PC-3 (cell line): ENCODE data around the gene BLMH. TPM values are rescaled to one million over a fixed set of nuclear protein-coding genes. Genes with fewer than 3 reads are reported as not detected.

ENCODE experiments used
- ATAC-seq: fragments of 200-7000 bp; cut with Tn5 transposase; 2 replicates; pipeline ENCODE4 v1.9.1; 2020; ENCODE audit warnings: mild to moderate bottlenecking, moderate library complexity
- BruUV-seq: library from RNA; stranded (reverse); fragments of 400-500 nt; replicated peaks from 2 replicates; lab custom pipeline; 2021; lab: Mats Ljungman, UMichigan
- CTCF ChIA-PET: fragments of 300-600 bp; sonication (Branson Sonifier 250); formaldehyde crosslinking; loops from one replicate; lab custom pipeline; 2022; ENCODE audit warnings: antibody characterized with exemption; lab: Charles Lee
- POLR2A ChIA-PET: fragments of 300-600 bp; sonication (Branson Sonifier 250); formaldehyde crosslinking; loops from one replicate; lab custom pipeline; 2022; ENCODE audit warnings: antibody characterized with exemption; ENCODE audit not compliant: unreplicated experiment; lab: Charles Lee
- DNase-seq: peaks from one replicate; pipeline ENCODE4 v3.0.0-alpha.2; 2015
- H2AFZ ChIP-seq: fragments of 300-600 bp; sonication (generic); 2 replicates; pipeline ENCODE4 v1.6.0; 2016; ENCODE audit warnings: antibody characterized with exemption, low read length
- H3F3A ChIP-seq: fragments of 300-600 bp; sonication (generic); one replicate; pipeline ENCODE4 v1.6.0; 2017; ENCODE audit warnings: antibody characterized with exemption, low read length, control low read depth, mild to moderate bottlenecking; ENCODE audit not compliant: unreplicated experiment
- H3K27ac ChIP-seq: fragments of 300-600 bp; sonication (generic); 2 replicates; pipeline ENCODE4 v1.5.1; 2016; ENCODE audit warnings: mild to moderate bottlenecking, low read length
- H3K27me3 ChIP-seq: fragments of 300-600 bp; sonication (generic); 2 replicates; pipeline ENCODE4 v1.6.1; 2016; ENCODE audit warnings: low read length, mixed read lengths
- H3K36me3 ChIP-seq: fragments of 300-600 bp; sonication (generic); 2 replicates; pipeline ENCODE4 v1.6.1; 2016; ENCODE audit warnings: low read depth, mixed run types, low read length, mixed read lengths
- H3K4me1 ChIP-seq: fragments of 300-600 bp; sonication (generic); 2 replicates; pipeline ENCODE4 v1.5.1; 2016; ENCODE audit warnings: low read length; ENCODE audit not compliant: insufficient read depth
- H3K4me2 ChIP-seq: fragments of 300-600 bp; sonication (generic); 2 replicates; pipeline ENCODE4 v1.6.0; 2016; ENCODE audit warnings: low read length
- H3K4me3 ChIP-seq: fragments of 300-600 bp; sonication (generic); 2 replicates; pipeline ENCODE4 v1.5.1; 2016; ENCODE audit warnings: mild to moderate bottlenecking, low read length, mixed read lengths
- H3K79me2 ChIP-seq: fragments of 300-600 bp; sonication (generic); 2 replicates; pipeline ENCODE4 v1.6.1; 2017; ENCODE audit warnings: low read length, mixed read lengths
- H3K9ac ChIP-seq: fragments of 300-600 bp; sonication (generic); 2 replicates; pipeline ENCODE4 v1.6.0; 2016; ENCODE audit warnings: mild to moderate bottlenecking, low read length
- H3K9me2 ChIP-seq: fragments of 300-600 bp; sonication (generic); replicated peaks from 2 replicates; pipeline ENCODE4 v1.6.1; 2016; ENCODE audit warnings: mixed run types, low read length, mixed read lengths
- H3K9me3 ChIP-seq: fragments of 300-600 bp; sonication (generic); 2 replicates; pipeline ENCODE4 v1.6.1; 2016; ENCODE audit warnings: low read length, mixed read lengths
- H4K20me1 ChIP-seq: fragments of 300-600 bp; sonication (generic); 2 replicates; pipeline ENCODE4 v1.6.1; 2016; ENCODE audit warnings: low read length, mixed read lengths
- CTCF ChIP-seq: fragments of 300-600 bp; sonication (generic); conservative IDR thresholded peaks from 2 replicates; pipeline ENCODE4 v1.5.1; 2017; ENCODE audit warnings: antibody characterized with exemption, low read depth, mild to moderate bottlenecking, low read length
- EZH2 ChIP-seq: fragments of 300-600 bp; sonication (generic); IDR thresholded peaks from one replicate; pipeline ENCODE4 v1.6.1; 2017; ENCODE audit warnings: antibody characterized with exemption, mild to moderate bottlenecking, low read length; ENCODE audit not compliant: unreplicated experiment
- EZH2phosphoT487 ChIP-seq: fragments of 300-600 bp; sonication (generic); IDR thresholded peaks from 2 replicates; pipeline ENCODE4 v1.6.1; 2018; ENCODE audit warnings: mild to moderate bottlenecking, antibody characterized with exemption, low read length, borderline replicate concordance
- intact Hi-C: fragments of 100-400 bp; cut with micrococcal nuclease; formaldehyde crosslinking; loops from 2 replicates; pipeline ENCODE4 v1.9.0; 2023
- total RNA-seq: library from RNA; depleted of rRNA; stranded (reverse); fragments of >200 nt; gene quantifications from 2 replicates; pipeline ENCODE4 v1.2.3, GENCODE V29; 2014

BLMH gene
- total RNA-seq, 1 experiment from 2014 or later: 15.9 TPM

GRCh38 chr17:30334421-30334820 lies 42.7 kb upstream of the BLMH start:
- H4K20me1 ChIP-seq: no peaks in the 10 kb centered on the region
- ATAC-seq (no peak), DNase-seq (no peak)
- no TSS peak for BruUV-seq
- intact Hi-C loops: no loop called here
- no peaks in the 10 kb centered on the region; the same call in 1 of the 2 replicates for H3K36me3 ChIP-seq
- no peak overlapping the region for H3K27ac ChIP-seq
- H3K9me3 ChIP-seq: no peaks in the 10 kb centered on the region
- H2AFZ ChIP-seq: no peak overlapping the region
- H3K4me1 ChIP-seq: peaks cover 8% of the 10 kb centered on the region
- H3K79me2 ChIP-seq: no peaks in the 10 kb centered on the region
- ChIA-PET POLR2A (no interaction called here), CTCF (no interaction called here)
- H3K9me2 ChIP-seq: no peaks in the 10 kb centered on the region
- TF ChIP-seq EZH2phosphoT487 (no peak), EZH2 (no peak), CTCF (no peak)
- no peak overlapping the region for H3K4me3 ChIP-seq
- H3F3A ChIP-seq: no peaks in the 10 kb centered on the region
- H3K4me2 ChIP-seq: no peak overlapping the region
- no peaks in the 10 kb centered on the region for H3K27me3 ChIP-seq
- H3K9ac ChIP-seq: no peak overlapping the region

GRCh38 chr17:30333503-30334360 lies 42.0 kb upstream of the BLMH start, which contains the start of gene TMIGD1:
Gene TMIGD1, minus strand, starts transcription at chr17:30334057. Its CDS starts 1,924 bp downstream, at chr17:30332133.
- H3K4me1 ChIP-seq: peaks cover 8% of the 10 kb centered on the region
- ATAC-seq (no peak), DNase-seq (no peak)
- H3K9me3 ChIP-seq: no peaks in the 10 kb centered on the region
- H3K27me3 ChIP-seq: no peaks in the 10 kb centered on the region
- CTCF ChIA-PET: no interaction called here
- no peaks in the 10 kb centered on the region for H4K20me1 ChIP-seq
- no peaks in the 10 kb centered on the region for H3K9me2 ChIP-seq
- no peak within 1 kb of the TSS for H3K4me3 ChIP-seq
- H3K27ac ChIP-seq: no peak within 1 kb of the TSS
- H3K9ac ChIP-seq: no peak within 1 kb of the TSS
- H3K79me2 ChIP-seq: no peaks in the 10 kb centered on the region
- H3K36me3 ChIP-seq: no peaks in the 10 kb centered on the region; the same call in 1 of the 2 replicates
- POLR2A ChIA-PET: no interaction called here
- no peak within 1 kb of the TSS for H2AFZ ChIP-seq
- H3K4me2 ChIP-seq: no peak within 1 kb of the TSS
- TF ChIP-seq EZH2: no peak
- TF ChIP-seq EZH2phosphoT487: no peak
- no peak for TF ChIP-seq CTCF
- intact Hi-C loops: no loop called here
- no TSS peak for BruUV-seq
- H3F3A ChIP-seq: no peaks in the 10 kb centered on the region

- Histone ChIP-seq H3K9me2 (no peaks in the 10 kb centered on the region), H3K27ac (no peak overlapping the region), H4K20me1 (no peaks in the 10 kb centered on the region), H3K79me2 (no peaks in the 10 kb centered on the region), H2AFZ (no peak overlapping the region), H3K27me3 (no peaks in the 10 kb centered on the region), H3K9me3 (no peaks in the 10 kb centered on the region), H3K36me3 (no peaks in the 10 kb centered on the region; the same call in 1 of the 2 replicates), H3K4me2 (peak overlapping the region; percentile 36; the same call in 1 of the 2 replicates), H3F3A (no peaks in the 10 kb centered on the region), H3K9ac (no peak overlapping the region), H3K4me3 (no peak overlapping the region), H3K4me1 (peaks cover 8% of the 10 kb centered on the region)
- ChIA-PET CTCF (no interaction called here), POLR2A (no interaction called here)
- TF ChIP-seq EZH2 (no peak), CTCF (no peak), EZH2phosphoT487 (no peak)
- DNase-seq: peak; percentile 39
- BruUV-seq: no TSS peak
- ATAC-seq: peak; percentile 81
- intact Hi-C loops: no loop called here
Measured at GRCh38 chr17:30332057-30332542, 40.4 kb upstream of the BLMH start.
